Muscle layer of duodenum (tissue), 2 donors: ENCODE results near the gene PEX16.

Experiments used
- H3K27ac ChIP-seq: one replicate; pipeline ENCODE4 v1.7.0; 2013; ENCODE audit warnings: mild to moderate bottlenecking, low read length
- H3K27me3 ChIP-seq: one replicate; pipeline ENCODE4 v1.7.0; 2013; ENCODE audit warnings: low read depth, mild to moderate bottlenecking, control low read depth, low read length
- H3K36me3 ChIP-seq, 2 donors: one replicate each; pipeline ENCODE4 v1.7.0; 2013; ENCODE audit warnings: low read length in 2 of 2, control low read depth in 1 of 2, mild to moderate bottlenecking in 1 of 2; ENCODE audit not compliant: insufficient read depth in 2 of 2, control insufficient read depth in 1 of 2
- H3K4me1 ChIP-seq, 2 donors: one replicate each; pipeline ENCODE4 v1.7.0; 2013; ENCODE audit warnings: low read length in 2 of 2, mild to moderate bottlenecking in 2 of 2, control low read depth in 1 of 2, moderate library complexity in 1 of 2; ENCODE audit not compliant: insufficient read depth in 2 of 2, control insufficient read depth in 1 of 2
- H3K4me3 ChIP-seq, 2 donors: one replicate each; pipeline ENCODE4 v1.7.0; 2013; ENCODE audit warnings: low read length in 2 of 2, low read depth in 1 of 2, mild to moderate bottlenecking in 1 of 2
- H3K9me3 ChIP-seq, 2 donors: one replicate each; pipeline ENCODE4 v1.7.0; 2013; ENCODE audit warnings: low read length in 2 of 2, control low read depth in 1 of 2, mild to moderate bottlenecking in 1 of 2; ENCODE audit not compliant: control insufficient read depth in 1 of 2
- donor health status: healthy.

PEX16 gene

GRCh38 chr11:45930031-45930794, 12.5 kb upstream of the PEX16 start:
- Histone ChIP-seq H3K27ac (no peak overlapping the region), H3K9me3 (no peaks in the 10 kb centered on the region), H3K27me3 (no peaks in the 10 kb centered on the region), H3K4me1 (peaks cover 0 to 11% of the 10 kb centered on the region in 2 donors), H3K36me3 (peaks cover 27 to 37% of the 10 kb centered on the region in 2 donors), H3K4me3 (no peak overlapping the region)

GRCh38 chr11:45929486-45930030, 11.9 kb upstream of the PEX16 start:
- Histone ChIP-seq H3K27me3 (no peaks in the 10 kb centered on the region), H3K36me3 (peaks cover 20 to 30% of the 10 kb centered on the region in 2 donors), H3K9me3 (no peaks in the 10 kb centered on the region), H3K27ac (no peak overlapping the region), H3K4me1 (peaks cover 0 to 11% of the 10 kb centered on the region in 2 donors), H3K4me3 (no peak overlapping the region)

- H3K9me3 ChIP-seq, result no peaks in the 10 kb centered on the region
- H3K27me3 ChIP-seq, result no peaks in the 10 kb centered on the region
- H3K4me3 ChIP-seq, result no peak overlapping the region
- peaks cover 13 to 22% of the 10 kb centered on the region in 2 donors for H3K36me3 ChIP-seq
- H3K27ac ChIP-seq, result no peak overlapping the region
- peaks cover 0 to 3% of the 10 kb centered on the region in 2 donors for H3K4me1 ChIP-seq
Observed at GRCh38 chr11:45928535-45929215, 11.0 kb upstream of the PEX16 start.

GRCh38 chr11:45927684-45928413, 10.2 kb upstream of the PEX16 start:
- Histone ChIP-seq H3K9me3 (no peaks in the 10 kb centered on the region), H3K4me3 (no peak overlapping the region), H3K27me3 (peaks cover 6% of the 10 kb centered on the region), H3K27ac (no peak overlapping the region), H3K4me1 (peaks cover 0 to 5% of the 10 kb centered on the region in 2 donors), H3K36me3 (peaks cover 9 to 13% of the 10 kb centered on the region in 2 donors)

- Histone ChIP-seq H3K36me3 (peaks cover 8 to 9% of the 10 kb centered on the region in 2 donors), H3K4me3 (no peak overlapping the region), H3K4me1 (peaks cover 0 to 11% of the 10 kb centered on the region in 2 donors), H3K9me3 (no peaks in the 10 kb centered on the region), H3K27ac (no peak overlapping the region), H3K27me3 (peaks cover 7% of the 10 kb centered on the region)
Observed at GRCh38 chr11:45927332-45927683, 9.6 kb upstream of the PEX16 start.

- H3K27me3 ChIP-seq, result peaks cover 10% of the 10 kb centered on the region
- H3K36me3 ChIP-seq, result peaks cover 3% of the 10 kb centered on the region in 2 donors
- H3K4me1 ChIP-seq, result peaks cover 0 to 16% of the 10 kb centered on the region in 2 donors
- H3K9me3 ChIP-seq, result no peaks in the 10 kb centered on the region
- H3K4me3 ChIP-seq, result no peak overlapping the region
- no peak overlapping the region for H3K27ac ChIP-seq
Observed at GRCh38 chr11:45926536-45927331, 9.1 kb upstream of the PEX16 start.

- Histone ChIP-seq H3K4me3 (no peak overlapping the region), H3K9me3 (no peaks in the 10 kb centered on the region), H3K36me3 (no peaks in the 10 kb centered on the region), H3K27me3 (peaks cover 12% of the 10 kb centered on the region), H3K27ac (no peak overlapping the region), H3K4me1 (peaks cover 0 to 16% of the 10 kb centered on the region in 2 donors)
Observed at GRCh38 chr11:45926001-45926401, 8.3 kb upstream of the PEX16 start.

GRCh38 chr11:45925550-45925949, 7.9 kb upstream of the PEX16 start:
- Histone ChIP-seq H3K27ac (no peak overlapping the region), H3K27me3 (peaks cover 12% of the 10 kb centered on the region), H3K4me3 (no peak overlapping the region), H3K9me3 (no peaks in the 10 kb centered on the region), H3K4me1 (peaks cover 0 to 16% of the 10 kb centered on the region in 2 donors), H3K36me3 (no peaks in the 10 kb centered on the region)

- Histone ChIP-seq H3K9me3 (no peaks in the 10 kb centered on the region), H3K27ac (no peak overlapping the region), H3K4me1 (peaks cover 0 to 16% of the 10 kb centered on the region in 2 donors), H3K4me3 (no peak overlapping the region), H3K36me3 (no peaks in the 10 kb centered on the region), H3K27me3 (peaks cover 12% of the 10 kb centered on the region)
Observed at GRCh38 chr11:45924927-45925326, 7.2 kb upstream of the PEX16 start.

GRCh38 chr11:45924036-45924915, 6.6 kb upstream of the PEX16 start:
- Histone ChIP-seq H3K4me3 (no peak overlapping the region), H3K27me3 (peaks cover 12% of the 10 kb centered on the region), H3K4me1 (peaks cover 0 to 16% of the 10 kb centered on the region in 2 donors), H3K9me3 (no peaks in the 10 kb centered on the region), H3K36me3 (no peaks in the 10 kb centered on the region), H3K27ac (no peak overlapping the region)
